Frontal cortex (tissue), 4 donors: Measurements from ENCODE around the gene NFIA. TPM values are rescaled to one million over a fixed set of nuclear protein-coding genes. Genes with fewer than 3 reads are reported as not detected.

Source experiments
- DNase-seq, 2 donors: peaks; one replicate each; pipeline ENCODE4 v3.0.0; 2012; ENCODE audit warnings: low spot score in 2 of 2
- FAIRE-seq: peaks from 2 replicates; lab custom pipeline; 2012; peaks lifted over from hg19 to GRCh38; lab: Jason Lieb, UNC
- total RNA-seq: library from RNA; depleted of rRNA; stranded (reverse); fragments of >200 nt; gene quantifications from one replicate; pipeline ENCODE4 v1.2.3, GENCODE V29; 2014
- donor health status: control.
- donor health status: control.
- donor health status: control.

Gene NFIA
- total RNA-seq, 1 donor from 2014 or later, result 35.5 TPM

- DNase-seq, result no peak
- FAIRE-seq, result no peak
These were observed 398.0 kb downstream of the NFIA start for GRCh38 chr1:61480273-61480935.

DNA sequence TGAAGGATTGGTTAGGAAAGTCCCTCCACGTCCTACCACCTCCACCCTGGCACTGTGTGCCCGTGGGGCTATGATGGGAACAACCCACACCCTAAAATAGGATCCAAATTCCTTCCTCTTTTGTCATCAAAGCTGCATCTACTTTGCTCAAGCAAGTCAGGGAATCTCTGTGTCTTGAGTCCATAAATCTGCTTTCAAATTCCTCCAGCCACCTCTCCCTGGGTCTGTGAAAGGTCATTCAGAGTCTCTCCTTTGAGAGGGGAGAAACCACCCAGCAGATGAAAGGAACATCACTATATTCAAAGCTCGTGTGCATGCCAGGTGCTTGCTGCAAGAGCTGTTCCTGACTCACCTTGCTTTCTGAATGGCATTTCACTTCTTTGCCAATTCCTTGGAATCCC, 399.0 kb downstream of the NFIA start:
- no peak for FAIRE-seq
- DNase-seq, result no peak

DNA sequence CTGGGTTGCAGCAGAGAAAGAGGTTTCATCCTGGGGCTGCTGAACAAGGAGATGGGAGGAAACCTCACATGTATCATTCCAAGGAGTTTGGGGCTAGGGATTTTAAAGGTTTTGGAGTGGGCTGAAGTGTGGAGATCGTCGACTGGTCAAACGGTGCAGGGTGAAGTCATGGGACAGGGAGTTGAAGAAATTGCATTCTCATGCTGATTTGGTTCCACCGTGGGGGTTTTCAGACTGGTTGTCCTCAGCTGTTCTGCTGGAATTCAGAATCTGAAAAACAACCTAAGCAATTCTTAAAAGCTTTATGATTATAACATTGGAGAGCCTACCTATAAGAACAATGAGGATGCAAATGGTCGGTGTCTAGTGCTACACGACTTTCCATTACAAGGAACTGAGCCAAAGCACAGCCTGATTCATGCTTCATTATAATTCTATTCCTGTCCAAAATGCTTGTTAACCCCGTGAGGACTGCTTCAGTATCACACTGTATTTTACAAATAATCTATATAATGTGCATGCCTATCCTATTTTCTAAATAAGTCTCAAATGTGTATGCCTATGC, 399.9 kb downstream of the NFIA start:
- no peak for DNase-seq
- FAIRE-seq, result no peak

DNA sequence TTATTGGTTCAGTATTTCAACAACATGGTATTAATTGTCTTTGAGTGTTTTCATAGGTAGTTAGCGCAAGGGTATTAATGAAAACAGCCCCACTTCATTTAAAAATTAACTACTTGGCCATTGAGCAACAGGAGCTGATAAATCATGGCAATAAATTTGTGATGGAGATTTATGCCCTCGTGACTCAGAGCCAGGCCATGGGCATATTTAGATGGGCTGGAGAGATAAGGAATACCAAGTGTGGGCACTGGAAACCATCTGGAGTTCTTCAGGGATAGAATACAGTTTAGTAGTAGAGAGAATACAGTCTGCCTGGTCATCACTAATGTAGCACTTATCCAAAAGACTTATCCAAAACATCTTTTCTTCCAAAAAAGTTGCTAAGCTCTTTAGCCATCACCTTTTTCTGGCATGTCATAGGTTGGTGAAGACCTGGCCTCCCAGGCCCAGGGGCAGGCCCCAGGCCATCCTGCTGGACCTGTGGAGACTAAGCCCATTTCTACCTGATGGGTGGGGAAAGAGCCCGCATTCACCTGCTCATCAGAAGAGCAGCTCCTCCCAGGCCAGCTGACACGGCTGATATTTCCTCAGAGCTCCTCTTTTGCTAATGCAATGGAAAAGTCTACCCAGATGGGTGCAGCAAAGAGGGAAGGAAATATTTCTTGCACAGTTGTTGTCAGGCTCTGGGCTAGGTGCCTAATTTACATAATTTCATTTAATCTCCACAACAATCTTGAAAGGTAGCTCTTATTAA, 404.6 kb downstream of the NFIA start:
- DNase-seq (no peak), FAIRE-seq (no peak)

- FAIRE-seq, result no peak
These were observed 405.4 kb downstream of the NFIA start for GRCh38 chr1:61487801-61488200.

GRCh38 chr1:61490924-61491323, 408.6 kb downstream of the NFIA start:
- no peak for FAIRE-seq

More at GRCh38 chr1:61487801-61488200, 405.4 kb downstream of the NFIA start:
- no peak for DNase-seq

GRCh38 chr1:61491497-61491896, 409.1 kb downstream of the NFIA start:
- FAIRE-seq (no peak), DNase-seq (no peak)

More at GRCh38 chr1:61490924-61491323, 408.6 kb downstream of the NFIA start:
- DNase-seq, result no peak

DNA sequence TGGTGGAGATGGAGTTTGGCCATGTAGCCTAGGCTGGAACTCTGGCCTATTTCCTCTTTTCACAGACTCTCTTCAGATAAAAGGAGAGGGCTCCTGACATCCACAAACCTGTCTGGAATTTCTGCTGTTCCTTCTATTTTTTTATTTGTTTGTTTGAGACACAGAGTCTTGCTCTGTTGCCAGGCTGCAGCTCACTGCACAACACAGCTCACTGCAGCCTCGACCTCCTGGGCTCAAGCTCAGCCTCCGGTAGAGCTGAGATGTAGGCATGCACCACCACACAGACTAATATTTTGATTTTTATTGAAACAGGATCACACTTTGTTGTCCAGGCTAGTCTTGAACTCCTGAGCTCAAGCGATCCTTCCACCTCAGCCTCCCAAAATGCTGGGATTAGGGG, 411.6 kb downstream of the NFIA start:
- no peak for FAIRE-seq
- no peak for DNase-seq

- DNase-seq (no peak), FAIRE-seq (no peak)
These were observed 414.1 kb downstream of the NFIA start for GRCh38 chr1:61496501-61496900.

GRCh38 chr1:61497013-61497412, 414.7 kb downstream of the NFIA start:
- FAIRE-seq, result no peak
- no peak for DNase-seq

DNA sequence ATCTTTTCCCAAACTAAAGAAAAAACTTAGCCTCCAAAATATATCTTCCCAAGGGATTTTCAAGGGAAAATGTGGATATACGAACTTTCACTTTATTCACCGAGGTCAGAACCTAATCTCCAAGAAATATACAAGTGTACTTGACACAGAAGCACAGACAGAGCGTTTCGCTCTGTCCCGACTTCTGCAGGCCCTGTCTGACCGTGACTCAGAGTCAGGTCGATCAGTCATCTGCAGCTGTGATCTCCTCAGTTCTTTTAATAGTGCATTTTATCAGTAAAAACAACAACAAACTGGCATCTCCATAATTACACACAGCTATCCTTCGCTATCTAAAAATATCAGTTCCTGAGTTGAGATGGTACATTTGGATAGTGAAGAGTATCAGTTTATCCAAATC, 416.0 kb downstream of the NFIA start:
- no peak for DNase-seq
- FAIRE-seq, result no peak

DNA sequence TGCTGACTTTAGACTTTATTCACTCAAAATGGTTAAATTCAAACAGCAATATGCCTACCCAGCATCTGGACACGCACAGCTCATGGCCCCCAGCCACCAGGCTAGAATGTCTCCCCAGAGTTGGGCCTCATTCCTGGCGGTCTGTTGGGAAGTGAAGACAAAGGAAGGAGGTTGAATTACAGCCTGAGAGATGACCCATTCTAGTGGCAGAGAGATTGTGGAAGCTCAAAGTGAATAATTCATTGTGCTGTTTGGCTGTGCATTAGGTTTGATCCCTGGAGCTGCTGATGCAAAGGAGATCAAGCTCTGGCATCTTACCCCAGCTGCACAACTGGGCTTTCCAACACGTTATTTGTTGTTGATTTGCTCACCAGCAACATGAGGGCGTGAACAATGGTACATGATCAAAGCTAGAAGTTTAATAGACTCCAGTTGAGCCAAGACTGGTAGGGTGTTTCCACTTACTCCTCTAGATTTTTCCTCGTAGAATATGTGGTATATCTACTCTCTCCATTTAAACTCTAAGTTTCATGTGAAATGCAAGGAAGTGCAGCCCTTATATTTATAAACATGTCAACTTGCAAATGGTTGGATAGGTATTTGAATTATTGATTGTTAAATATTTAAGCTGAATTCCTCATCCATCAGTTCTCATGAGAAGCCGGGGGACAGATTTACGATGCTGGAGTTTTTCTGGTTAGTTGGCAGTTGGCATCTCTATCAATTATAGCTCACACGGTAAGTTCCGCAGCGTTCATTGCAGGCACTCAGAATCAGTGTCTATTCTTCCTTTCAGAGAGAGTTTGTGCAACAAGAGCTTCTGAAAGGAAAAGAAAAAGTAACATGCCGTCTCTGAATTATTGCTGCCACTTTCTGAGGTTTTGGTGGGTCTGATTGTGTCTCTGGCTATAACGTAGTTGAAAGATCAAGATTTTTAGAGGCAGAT, 419.9 kb downstream of the NFIA start:
- DNase-seq (no peak), FAIRE-seq (no peak)

GRCh38 chr1:61504305-61504704, 421.9 kb downstream of the NFIA start:
- no peak for DNase-seq
- no peak for FAIRE-seq

DNA sequence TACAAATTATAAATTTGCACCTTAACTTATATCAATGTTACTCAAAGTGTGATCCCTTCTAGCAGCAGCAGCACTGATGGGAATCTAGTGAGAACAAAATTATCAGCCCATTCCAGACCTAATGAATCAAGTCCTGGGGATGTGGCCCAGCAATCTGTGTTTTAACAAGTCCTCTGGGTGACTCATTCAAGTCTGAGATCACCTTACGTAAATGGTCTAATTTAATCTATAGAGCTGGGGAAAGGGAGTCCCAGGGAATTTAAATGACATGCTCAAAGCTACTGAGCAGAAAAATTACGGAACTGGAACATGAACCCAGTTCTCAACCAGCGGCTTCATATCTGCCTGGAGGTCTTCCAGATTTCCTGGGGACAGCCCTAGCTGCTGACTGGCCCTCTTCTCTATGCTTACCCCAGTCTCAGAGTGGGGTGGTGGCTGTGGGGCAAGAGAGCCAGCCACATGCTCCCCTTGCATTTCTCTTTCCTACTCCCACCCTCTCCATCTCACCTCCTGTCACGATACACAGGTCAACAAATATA, 422.6 kb downstream of the NFIA start:
- no peak for FAIRE-seq

GRCh38 chr1:61506236-61506635, 423.9 kb downstream of the NFIA start:
- DNase-seq (no peak), FAIRE-seq (no peak)

More for the DNA sequence above, 422.6 kb downstream of the NFIA start:
- DNase-seq, result no peak

DNA sequence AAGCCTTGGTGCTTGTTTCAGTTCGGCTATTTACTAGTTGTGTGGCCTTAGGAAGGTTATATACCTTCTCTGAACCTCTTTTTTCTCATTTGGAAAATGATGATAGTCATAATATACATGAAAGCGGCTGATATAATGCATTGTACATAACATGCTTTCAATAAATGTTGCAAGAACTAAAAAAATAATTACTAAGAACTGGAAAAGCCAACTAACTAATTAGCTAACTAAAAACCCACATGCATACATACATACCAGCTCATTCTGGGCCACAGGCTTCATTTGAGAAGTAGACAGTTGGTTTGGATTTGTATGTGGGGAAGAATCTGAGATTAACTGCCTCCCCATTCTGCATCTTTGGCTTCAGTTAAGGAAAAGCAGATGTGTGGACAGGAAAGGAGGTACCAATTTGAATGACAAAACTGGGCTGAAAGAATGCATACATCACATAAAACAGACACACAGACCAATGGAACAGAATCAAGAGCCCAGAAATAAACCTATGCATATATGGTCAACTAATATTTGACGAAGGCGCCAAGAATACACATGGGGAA, 424.7 kb downstream of the NFIA start:
- FAIRE-seq (no peak), DNase-seq (no peak)
